ENCODE results near the gene AKT3. TPM values are rescaled to one million over a fixed set of nuclear protein-coding genes. Genes with fewer than 3 reads are reported as not detected.

The AKT3 gene
- total RNA-seq, 2 experiments from 2014 or later: 80.4 to 88.5 TPM

DNA sequence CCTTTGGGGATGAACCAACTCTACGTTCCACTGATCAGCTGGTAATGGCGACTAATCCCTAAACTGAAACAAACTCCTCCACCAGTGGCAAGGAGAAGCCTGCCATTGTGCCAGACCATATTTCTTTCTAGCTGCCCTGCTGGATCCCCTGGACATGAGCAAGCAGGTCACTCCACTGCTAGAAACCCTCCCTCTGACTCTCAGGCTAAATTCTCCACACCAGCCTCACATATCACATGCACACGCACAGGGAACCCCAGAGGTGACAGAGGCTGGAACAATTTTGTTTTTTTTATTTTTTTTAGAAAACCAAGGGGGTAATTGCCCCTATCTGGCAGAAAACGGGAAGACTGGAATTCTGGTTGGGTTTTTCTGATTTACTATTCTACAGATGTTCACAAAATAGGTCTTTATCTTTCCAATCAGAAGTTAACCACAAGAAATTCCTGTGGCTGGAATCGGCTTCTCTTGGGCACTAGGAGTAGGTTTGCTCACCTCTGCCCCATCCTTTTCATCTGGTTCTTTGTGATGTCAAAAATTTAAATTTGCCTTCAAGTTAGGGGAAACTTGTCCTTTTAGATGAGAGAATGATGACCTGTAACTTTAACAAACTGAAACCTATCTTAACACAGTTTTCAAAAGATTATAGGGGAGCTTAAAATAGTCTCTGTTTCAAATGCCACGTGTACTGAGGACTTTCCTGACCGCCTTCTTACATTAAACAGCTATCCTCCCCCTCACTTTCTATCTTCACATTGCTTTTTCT is 336.1 kb downstream of the AKT3 start:
- H3K27ac Mint-ChIP-seq: peak overlapping the region; percentile 1
- ATAC-seq (ENCODE audit: poor library complexity): no peak
- ChIA-PET POLR2A (interaction anchor here (0.6 kb wide), 1 partner anchor 434 kb away, joined by 3 read pairs; no protein-coding TSS in a partner anchor), CTCF (no interaction called here)
- TF ChIP-seq, protein P1, sequence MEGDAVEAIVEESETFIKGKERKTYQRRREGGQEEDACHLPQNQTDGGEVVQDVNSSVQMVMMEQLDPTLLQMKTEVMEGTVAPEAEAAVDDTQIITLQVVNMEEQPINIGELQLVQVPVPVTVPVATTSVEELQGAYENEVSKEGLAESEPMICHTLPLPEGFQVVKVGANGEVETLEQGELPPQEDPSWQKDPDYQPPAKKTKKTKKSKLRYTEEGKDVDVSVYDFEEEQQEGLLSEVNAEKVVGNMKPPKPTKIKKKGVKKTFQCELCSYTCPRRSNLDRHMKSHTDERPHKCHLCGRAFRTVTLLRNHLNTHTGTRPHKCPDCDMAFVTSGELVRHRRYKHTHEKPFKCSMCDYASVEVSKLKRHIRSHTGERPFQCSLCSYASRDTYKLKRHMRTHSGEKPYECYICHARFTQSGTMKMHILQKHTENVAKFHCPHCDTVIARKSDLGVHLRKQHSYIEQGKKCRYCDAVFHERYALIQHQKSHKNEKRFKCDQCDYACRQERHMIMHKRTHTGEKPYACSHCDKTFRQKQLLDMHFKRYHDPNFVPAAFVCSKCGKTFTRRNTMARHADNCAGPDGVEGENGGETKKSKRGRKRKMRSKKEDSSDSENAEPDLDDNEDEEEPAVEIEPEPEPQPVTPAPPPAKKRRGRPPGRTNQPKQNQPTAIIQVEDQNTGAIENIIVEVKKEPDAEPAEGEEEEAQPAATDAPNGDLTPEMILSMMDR (IDR thresholded peaks at IDR 0.05): no peak
- Histone ChIP-seq H3K4me1 (ENCODE audit: insufficient read depth, low read length) (peaks cover 7% of the 10 kb centered on the region), H3K36me3 (ENCODE audit: insufficient read depth, low read length) (peaks cover 27% of the 10 kb centered on the region), H3K9me3 (ENCODE audit: control insufficient read depth in 1 of 2, insufficient read depth in 1 of 2, low read length in 2 of 2) (no peaks in the 10 kb centered on the region), H3K27me3 (ENCODE audit: control insufficient read depth in 1 of 2, insufficient read depth in 2 of 2, low read length in 2 of 2) (no peaks in the 10 kb centered on the region), H3K4me3 (ENCODE audit: low read length) (no peak overlapping the region), H3K27ac (ENCODE audit: low read depth in 1 of 2, low read length in 2 of 2) (no peak overlapping the region)
- H3K4me3 Mint-ChIP-seq: no peak overlapping the region
- no peaks in the 10 kb centered on the region for H3K9me3 Mint-ChIP-seq
- H3K36me3 Mint-ChIP-seq (ENCODE audit: low read depth): peaks cover 62% of the 10 kb centered on the region
- intact Hi-C loops (cut with DNase I, micrococcal nuclease): no loop called here
- H3K27me3 Mint-ChIP-seq: no peaks in the 10 kb centered on the region
- peaks cover 24% of the 10 kb centered on the region for H3K4me1 Mint-ChIP-seq (ENCODE audit: low read depth)
- no peak for DNase-seq

DNA sequence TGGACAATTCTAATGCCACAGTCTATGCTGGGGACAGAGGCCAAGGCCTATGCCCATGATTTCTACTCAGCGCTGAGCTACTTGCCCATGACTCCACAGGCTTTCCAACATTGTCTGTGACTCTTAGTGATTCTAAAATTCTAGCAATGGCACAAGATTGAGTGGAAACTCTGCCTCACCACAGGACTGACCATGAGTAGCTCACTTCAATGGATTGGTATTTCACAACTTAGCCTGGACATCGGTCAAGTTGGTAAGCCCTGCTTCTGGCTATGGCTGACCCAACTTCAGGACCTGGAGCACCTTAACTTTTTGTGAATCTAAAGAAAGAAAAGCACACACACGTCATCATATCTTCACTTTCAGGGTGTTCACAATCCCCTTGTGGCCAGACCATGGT is 339.1 kb downstream of the AKT3 start:
- Histone ChIP-seq H3K4me3 (ENCODE audit: low read length) (no peak overlapping the region), H3K36me3 (ENCODE audit: insufficient read depth, low read length) (peaks cover 36% of the 10 kb centered on the region), H3K27ac (ENCODE audit: low read depth in 1 of 2, low read length in 2 of 2) (no peak overlapping the region), H3K27me3 (ENCODE audit: control insufficient read depth in 1 of 2, insufficient read depth in 2 of 2, low read length in 2 of 2) (no peaks in the 10 kb centered on the region), H3K9me3 (ENCODE audit: control insufficient read depth in 1 of 2, insufficient read depth in 1 of 2, low read length in 2 of 2) (no peaks in the 10 kb centered on the region), H3K4me1 (ENCODE audit: insufficient read depth, low read length) (peaks cover 15% of the 10 kb centered on the region)
- intact Hi-C loops (cut with DNase I, micrococcal nuclease): no loop called here
- CTCF ChIA-PET: no interaction called here
- Mint-ChIP-seq H3K27me3 (no peaks in the 10 kb centered on the region), H3K9me3 (no peaks in the 10 kb centered on the region), H3K36me3 (ENCODE audit: low read depth) (peaks cover 58% of the 10 kb centered on the region), H3K4me3 (no peak overlapping the region), H3K27ac (peak overlapping the region; percentile 10), H3K4me1 (ENCODE audit: low read depth) (peaks cover 42% of the 10 kb centered on the region)
- no peak for ATAC-seq (ENCODE audit: poor library complexity)
- TF ChIP-seq, protein P1 (IDR thresholded peaks at IDR 0.05): no peak
- DNase-seq: no peak
- POLR2A ChIA-PET: no interaction called here

DNA sequence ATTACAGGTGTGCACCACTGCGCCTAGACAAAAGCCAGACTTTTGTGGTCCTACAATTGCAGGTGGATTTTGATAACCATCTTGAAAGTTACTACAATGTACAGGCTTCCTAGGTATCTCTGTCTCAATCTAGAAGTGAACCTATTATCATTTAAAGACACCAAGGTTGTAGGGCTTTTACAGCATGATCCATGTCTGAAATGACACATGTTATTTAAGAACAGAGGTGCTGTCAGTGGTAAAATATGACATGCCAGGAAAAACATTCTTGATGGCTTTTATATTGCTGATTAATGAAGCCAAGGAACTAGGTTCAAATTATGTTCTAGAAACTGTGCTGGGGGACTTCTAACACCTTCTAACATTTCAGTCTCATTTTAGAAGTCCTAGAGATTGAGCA is 341.1 kb downstream of the AKT3 start:
- Histone ChIP-seq H3K4me3 (ENCODE audit: low read length) (no peak overlapping the region), H3K36me3 (ENCODE audit: insufficient read depth, low read length) (peaks cover 43% of the 10 kb centered on the region), H3K4me1 (ENCODE audit: insufficient read depth, low read length) (peaks cover 15% of the 10 kb centered on the region), H3K9me3 (ENCODE audit: control insufficient read depth in 1 of 2, insufficient read depth in 1 of 2, low read length in 2 of 2) (no peaks in the 10 kb centered on the region), H3K27ac (ENCODE audit: low read depth in 1 of 2, low read length in 2 of 2) (no peak overlapping the region), H3K27me3 (ENCODE audit: control insufficient read depth in 1 of 2, insufficient read depth in 2 of 2, low read length in 2 of 2) (no peaks in the 10 kb centered on the region)
- ChIA-PET POLR2A (interaction anchor here (1.0 kb wide), 1 partner anchor 10 kb away, joined by 3 read pairs; no protein-coding TSS in a partner anchor), CTCF (no interaction called here)
- Mint-ChIP-seq H3K27me3 (no peaks in the 10 kb centered on the region), H3K4me1 (ENCODE audit: low read depth) (peaks cover 42% of the 10 kb centered on the region), H3K9me3 (no peaks in the 10 kb centered on the region), H3K4me3 (no peak overlapping the region), H3K36me3 (ENCODE audit: low read depth) (peaks cover 68% of the 10 kb centered on the region), H3K27ac (peak overlapping the region; percentile 91)
- no peak for DNase-seq
- ATAC-seq (ENCODE audit: poor library complexity): no peak
- TF ChIP-seq, protein P1 (IDR thresholded peaks at IDR 0.05): no peak
- intact Hi-C loops (cut with DNase I, micrococcal nuclease): loop anchor here in 1 of 2 experiments (1.0 kb wide), 1 partner anchor 32 kb away; no protein-coding TSS in a partner anchor
